ENCODE results near the gene ANKRD13D. TPM values are rescaled to one million over a fixed set of nuclear protein-coding genes. Genes with fewer than 3 reads are reported as not detected.

The ANKRD13D gene
- total RNA-seq, 1 donor from 2014 or later = 54.7 TPM

- Histone ChIP-seq H3K36me3 (peaks cover 71 to 83% of the 10 kb centered on the region in 2 donors), H3K4me1 (peaks cover 7 to 11% of the 10 kb centered on the region in 2 donors), H3K4me3 (no peak overlapping the region), H3K27me3 (no peaks in the 10 kb centered on the region), H3K27ac (peak overlapping the region; percentile 19 to 23), H3K9me3 (no peaks in the 10 kb centered on the region)
- no peak for TF ChIP-seq CTCF (IDR thresholded peaks at IDR 0.05)
- no peak for DNase-seq (ENCODE audit: low spot score in 2 of 2)
- intact Hi-C loops (cut with DNase I) = no loop called here
Measured at GRCh38 chr11:67283481-67283963, 5.6 kb upstream of the ANKRD13D start.

GRCh38 chr11:67284811-67285540 is 4.1 kb upstream of the ANKRD13D start:
- peaks cover 62 to 68% of the 10 kb centered on the region in 2 donors for H3K36me3 ChIP-seq
- no peaks in the 10 kb centered on the region for H3K27me3 ChIP-seq
- intact Hi-C loops (cut with DNase I) = no loop called here
- H3K27ac ChIP-seq = peak overlapping the region in 1 of 2 donors; percentile 13
- no peak overlapping the region for H3K4me3 ChIP-seq
- no peak for DNase-seq (ENCODE audit: low spot score in 2 of 2)
- H3K9me3 ChIP-seq = no peaks in the 10 kb centered on the region
- no peak for TF ChIP-seq CTCF (IDR thresholded peaks at IDR 0.05)
- peaks cover 7 to 15% of the 10 kb centered on the region in 2 donors for H3K4me1 ChIP-seq

- intact Hi-C loops (cut with DNase I) = no loop called here
- no peaks in the 10 kb centered on the region for H3K9me3 ChIP-seq
- H3K27me3 ChIP-seq = no peaks in the 10 kb centered on the region
- TF ChIP-seq CTCF (IDR thresholded peaks at IDR 0.05) = no peak
- H3K36me3 ChIP-seq = peaks cover 53 to 60% of the 10 kb centered on the region in 2 donors
- H3K27ac ChIP-seq = peak overlapping the region; percentile 91 to 98
- H3K4me3 ChIP-seq = no peak overlapping the region
- peaks cover 14 to 24% of the 10 kb centered on the region in 2 donors for H3K4me1 ChIP-seq
- DNase-seq (ENCODE audit: low spot score in 2 of 2) = no peak
Measured at GRCh38 chr11:67285541-67286498, 3.3 kb upstream of the ANKRD13D start.

GRCh38 chr11:67286621-67287333 is 2.3 kb upstream of the ANKRD13D start:
- H3K27ac ChIP-seq = peak overlapping the region; percentile 91 to 98
- no peak for DNase-seq (ENCODE audit: low spot score in 2 of 2)
- H3K4me3 ChIP-seq = no peak overlapping the region
- peaks cover 14 to 33% of the 10 kb centered on the region in 2 donors for H3K4me1 ChIP-seq
- intact Hi-C loops (cut with DNase I) = no loop called here
- peaks cover 45 to 56% of the 10 kb centered on the region in 2 donors for H3K36me3 ChIP-seq
- H3K27me3 ChIP-seq = no peaks in the 10 kb centered on the region
- no peak for TF ChIP-seq CTCF (IDR thresholded peaks at IDR 0.05)
- no peaks in the 10 kb centered on the region for H3K9me3 ChIP-seq

All from ascending aorta (tissue), 2 donors.